ENCODE results near the gene ERCC6L2. TPM values are rescaled to one million over a fixed set of nuclear protein-coding genes. Genes with fewer than 3 reads are reported as not detected.

The ERCC6L2 gene
- total and polyA plus RNA-seq, 9 of the 15 experiments (the other 6 are each of a cell fraction or from before 2014, with no cell fraction given), result 7.8 to 42.8 (median 23.6) TPM

DNA sequence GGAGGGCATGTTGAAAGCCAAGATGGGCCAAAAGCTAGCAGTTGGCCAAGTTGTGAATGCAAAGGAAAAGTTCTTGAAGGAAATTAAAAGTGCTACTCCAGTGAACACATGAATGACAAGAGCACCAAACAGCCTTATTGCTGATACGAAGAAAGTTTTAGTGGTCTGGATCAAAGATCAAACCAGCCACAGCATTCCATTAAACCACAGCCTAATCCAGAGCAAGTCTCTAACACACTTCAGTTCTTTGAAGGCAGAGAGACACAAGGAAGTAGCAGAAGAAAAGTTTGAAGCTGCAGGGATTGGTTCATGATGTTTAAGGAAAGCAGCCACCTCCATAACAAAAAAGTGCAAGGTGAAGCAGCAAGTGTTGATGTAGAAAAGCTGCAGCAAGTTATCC lies 71.6 kb downstream of the ERCC6L2 start:
- FAIRE-seq (no peak), ATAC-seq (no peak), DNase-seq (ENCODE audit: extremely low read depth in 1 of 4, low spot score in 3 of 4) (no peak)
- H3K79me2 ChIP-seq (ENCODE audit: control insufficient read depth, insufficient read depth, low read length), result no peaks in the 10 kb centered on the region
- in situ Hi-C loops (cut with MboI), result no loop called here
- H3K36me3 ChIP-seq (ENCODE audit: control insufficient read depth, insufficient read depth, low read length), result peaks cover 13% of the 10 kb centered on the region; the same call in 2 of the 3 replicates
- H3K27ac ChIP-seq (ENCODE audit: extremely low read depth, low read depth, low read length), result no peak overlapping the region
- H3K9me1 ChIP-seq (ENCODE audit: control insufficient read depth, insufficient read depth, low read length), result no peaks in the 10 kb centered on the region
- no peaks in the 10 kb centered on the region for H3K27me3 ChIP-seq (ENCODE audit: control insufficient read depth in 2 of 2, insufficient read depth in 2 of 2, low read length in 2 of 2)
- no peak overlapping the region for H3K4me2 ChIP-seq (ENCODE audit: insufficient read depth, low read length)
- CTCF ChIA-PET (ENCODE audit: low intra/inter-chr PET ratio), result no interaction called here
- no peaks in the 10 kb centered on the region for H3K4me1 ChIP-seq (replicated peaks in 1 of 2; ENCODE audit: control insufficient read depth in 2 of 2, insufficient read depth in 2 of 2, low read length in 2 of 2)
- POLR2A ChIA-PET, result no interaction called here
- no peaks in the 10 kb centered on the region for H4K20me1 ChIP-seq (replicated peaks; ENCODE audit: control insufficient read depth, insufficient read depth, low read length)
- WGBS (ENCODE audit: insufficient coverage, low coverage, missing lambda C conversion rate), result 86% methylated on average over 1 of the region's 1 CpG
- no peak overlapping the region for H2AFZ ChIP-seq (ENCODE audit: low read depth, low read length)
- peaks cover 2% of the 10 kb centered on the region; the same call in 1 of the 2 replicates for H3K9me3 ChIP-seq (replicated peaks; ENCODE audit: control insufficient read depth, insufficient read depth, low read depth, low read length)
- TF ChIP-seq ILK (tag; IDR thresholded peaks at IDR 0.05; ENCODE audit: borderline replicate concordance, low read depth) (no peak), OTX1 (CRISPR knock-in tag; IDR thresholded peaks at IDR 0.05) (no peak), HDAC1 (IDR thresholded peaks at IDR 0.05) (no peak), ZNF24 (IDR thresholded peaks at IDR 0.05) (no peak), HNRNPH1 (optimal IDR thresholded peaks at IDR 0.05; ENCODE audit: low read depth, low read length) (no peak), HMG20A (CRISPR knock-in tag; conservative IDR thresholded peaks at IDR 0.05) (no peak), SRSF9 (IDR thresholded peaks at IDR 0.05; ENCODE audit: borderline replicate concordance, low read depth, low read length) (no peak), SMARCC2 (IDR thresholded peaks at IDR 0.05; ENCODE audit: low read depth) (no peak)
- TF ChIP-seq, protein P1, sequence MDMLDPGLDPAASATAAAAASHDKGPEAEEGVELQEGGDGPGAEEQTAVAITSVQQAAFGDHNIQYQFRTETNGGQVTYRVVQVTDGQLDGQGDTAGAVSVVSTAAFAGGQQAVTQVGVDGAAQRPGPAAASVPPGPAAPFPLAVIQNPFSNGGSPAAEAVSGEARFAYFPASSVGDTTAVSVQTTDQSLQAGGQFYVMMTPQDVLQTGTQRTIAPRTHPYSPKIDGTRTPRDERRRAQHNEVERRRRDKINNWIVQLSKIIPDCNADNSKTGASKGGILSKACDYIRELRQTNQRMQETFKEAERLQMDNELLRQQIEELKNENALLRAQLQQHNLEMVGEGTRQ (CRISPR knock-in tag; IDR thresholded peaks at IDR 0.05), result no peak
- TF ChIP-seq, protein P2, sequence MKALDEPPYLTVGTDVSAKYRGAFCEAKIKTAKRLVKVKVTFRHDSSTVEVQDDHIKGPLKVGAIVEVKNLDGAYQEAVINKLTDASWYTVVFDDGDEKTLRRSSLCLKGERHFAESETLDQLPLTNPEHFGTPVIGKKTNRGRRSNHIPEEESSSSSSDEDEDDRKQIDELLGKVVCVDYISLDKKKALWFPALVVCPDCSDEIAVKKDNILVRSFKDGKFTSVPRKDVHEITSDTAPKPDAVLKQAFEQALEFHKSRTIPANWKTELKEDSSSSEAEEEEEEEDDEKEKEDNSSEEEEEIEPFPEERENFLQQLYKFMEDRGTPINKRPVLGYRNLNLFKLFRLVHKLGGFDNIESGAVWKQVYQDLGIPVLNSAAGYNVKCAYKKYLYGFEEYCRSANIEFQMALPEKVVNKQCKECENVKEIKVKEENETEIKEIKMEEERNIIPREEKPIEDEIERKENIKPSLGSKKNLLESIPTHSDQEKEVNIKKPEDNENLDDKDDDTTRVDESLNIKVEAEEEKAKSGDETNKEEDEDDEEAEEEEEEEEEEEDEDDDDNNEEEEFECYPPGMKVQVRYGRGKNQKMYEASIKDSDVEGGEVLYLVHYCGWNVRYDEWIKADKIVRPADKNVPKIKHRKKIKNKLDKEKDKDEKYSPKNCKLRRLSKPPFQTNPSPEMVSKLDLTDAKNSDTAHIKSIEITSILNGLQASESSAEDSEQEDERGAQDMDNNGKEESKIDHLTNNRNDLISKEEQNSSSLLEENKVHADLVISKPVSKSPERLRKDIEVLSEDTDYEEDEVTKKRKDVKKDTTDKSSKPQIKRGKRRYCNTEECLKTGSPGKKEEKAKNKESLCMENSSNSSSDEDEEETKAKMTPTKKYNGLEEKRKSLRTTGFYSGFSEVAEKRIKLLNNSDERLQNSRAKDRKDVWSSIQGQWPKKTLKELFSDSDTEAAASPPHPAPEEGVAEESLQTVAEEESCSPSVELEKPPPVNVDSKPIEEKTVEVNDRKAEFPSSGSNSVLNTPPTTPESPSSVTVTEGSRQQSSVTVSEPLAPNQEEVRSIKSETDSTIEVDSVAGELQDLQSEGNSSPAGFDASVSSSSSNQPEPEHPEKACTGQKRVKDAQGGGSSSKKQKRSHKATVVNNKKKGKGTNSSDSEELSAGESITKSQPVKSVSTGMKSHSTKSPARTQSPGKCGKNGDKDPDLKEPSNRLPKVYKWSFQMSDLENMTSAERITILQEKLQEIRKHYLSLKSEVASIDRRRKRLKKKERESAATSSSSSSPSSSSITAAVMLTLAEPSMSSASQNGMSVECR (CRISPR knock-in tag; IDR thresholded peaks at IDR 0.05), result no peak
- TF ChIP-seq, protein P3, sequence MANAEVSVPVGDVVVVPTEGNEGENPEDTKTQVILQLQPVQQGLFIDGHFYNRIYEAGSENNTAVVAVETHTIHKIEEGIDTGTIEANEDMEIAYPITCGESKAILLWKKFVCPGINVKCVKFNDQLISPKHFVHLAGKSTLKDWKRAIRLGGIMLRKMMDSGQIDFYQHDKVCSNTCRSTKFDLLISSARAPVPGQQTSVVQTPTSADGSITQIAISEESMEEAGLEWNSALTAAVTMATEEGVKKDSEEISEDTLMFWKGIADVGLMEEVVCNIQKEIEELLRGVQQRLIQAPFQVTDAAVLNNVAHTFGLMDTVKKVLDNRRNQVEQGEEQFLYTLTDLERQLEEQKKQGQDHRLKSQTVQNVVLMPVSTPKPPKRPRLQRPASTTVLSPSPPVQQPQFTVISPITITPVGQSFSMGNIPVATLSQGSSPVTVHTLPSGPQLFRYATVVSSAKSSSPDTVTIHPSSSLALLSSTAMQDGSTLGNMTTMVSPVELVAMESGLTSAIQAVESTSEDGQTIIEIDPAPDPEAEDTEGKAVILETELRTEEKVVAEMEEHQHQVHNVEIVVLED (CRISPR knock-in tag; IDR thresholded peaks at IDR 0.05), result no peak
- H3K4me3 ChIP-seq, result no peak overlapping the region
- no TSS peak for BruUV-seq (replicated peaks)
- H3K9ac ChIP-seq (ENCODE audit: insufficient read depth in 1 of 2, low read depth in 2 of 2, low read length in 2 of 2), result no peak overlapping the region
- intact Hi-C loops (cut with micrococcal nuclease), result no loop called here

Measured in K562 (cell line).